Measurements from ENCODE around the gene CSK.

- TF ChIP-seq CTCF (IDR thresholded peaks at IDR 0.05) (no peak), POLR2A (IDR thresholded peaks at IDR 0.05) (no peak), EP300 (IDR thresholded peaks at IDR 0.05) (no peak)
These were observed 47.0 kb downstream of the CSK start for GRCh38 chr15:74828835-74829234.
